Hippocampal formation (tissue), 2 donors: ENCODE measurements around the gene BRME1.

Experiments used
- DNase-seq, 2 donors: peaks; one replicate each; lab custom pipeline; 2025; lab: John Stamatoyannopoulos, UW

BRME1 gene

GRCh38 chr19:13887517-13887916 lies 18.4 kb downstream of the BRME1 start:
- DNase-seq = no peak

GRCh38 chr19:13887018-13887436 lies 18.9 kb downstream of the BRME1 start:
- no peak for DNase-seq

DNA sequence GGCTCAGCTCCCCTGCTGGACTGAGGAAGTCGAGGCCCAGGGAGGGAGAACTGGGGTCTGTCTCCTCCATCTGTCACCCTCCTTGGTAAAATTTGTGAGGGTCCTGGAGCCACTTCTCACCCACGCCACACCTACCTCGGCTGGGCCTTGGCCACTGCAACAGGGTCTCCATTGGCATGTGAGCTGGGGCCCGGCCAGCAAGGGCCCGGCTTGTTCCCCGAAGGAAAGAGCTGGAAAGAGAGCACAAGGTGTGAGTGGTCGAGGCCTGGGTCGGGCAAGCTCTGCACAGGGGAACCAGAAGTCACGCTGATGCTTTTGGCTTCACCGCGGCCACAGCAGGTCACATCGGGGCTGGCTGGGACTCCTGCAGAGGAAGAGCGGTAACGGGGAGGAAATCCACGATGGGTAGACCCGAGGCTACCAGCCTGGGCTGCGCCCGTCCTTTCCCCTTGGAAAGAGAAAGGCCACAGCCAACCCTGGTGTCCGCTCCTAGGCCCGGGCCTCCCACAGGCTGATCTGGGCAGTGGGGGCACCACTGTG lies 20.0 kb downstream of the BRME1 start:
- DNase-seq = no peak

- no peak for DNase-seq
Observed at GRCh38 chr19:13884726-13885591, 21.0 kb downstream of the BRME1 start.

- no peak for DNase-seq
Observed at GRCh38 chr19:13883516-13884064, 22.3 kb downstream of the BRME1 start.

- DNase-seq = no peak
Observed at GRCh38 chr19:13882836-13883235, 23.1 kb downstream of the BRME1 start.

DNA sequence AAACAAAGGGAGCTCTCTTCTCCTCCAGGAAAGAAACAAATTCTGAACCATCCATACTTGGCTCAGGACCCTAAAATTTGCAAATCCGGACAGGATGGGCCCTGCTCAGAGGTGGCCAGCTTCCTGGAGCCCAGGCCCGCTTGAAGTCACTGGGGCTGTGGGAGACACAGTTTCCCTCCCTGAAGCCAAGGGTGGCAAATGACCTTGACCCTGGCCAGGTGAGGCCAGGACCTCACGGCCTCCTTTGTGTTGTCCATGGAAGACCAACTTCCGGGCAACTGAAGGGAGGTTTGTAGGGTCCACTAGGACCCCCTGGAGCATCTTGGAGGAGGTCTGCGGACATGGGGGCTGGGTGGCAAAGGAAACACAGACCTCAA lies 23.5 kb downstream of the BRME1 start:
- no peak for DNase-seq

DNA sequence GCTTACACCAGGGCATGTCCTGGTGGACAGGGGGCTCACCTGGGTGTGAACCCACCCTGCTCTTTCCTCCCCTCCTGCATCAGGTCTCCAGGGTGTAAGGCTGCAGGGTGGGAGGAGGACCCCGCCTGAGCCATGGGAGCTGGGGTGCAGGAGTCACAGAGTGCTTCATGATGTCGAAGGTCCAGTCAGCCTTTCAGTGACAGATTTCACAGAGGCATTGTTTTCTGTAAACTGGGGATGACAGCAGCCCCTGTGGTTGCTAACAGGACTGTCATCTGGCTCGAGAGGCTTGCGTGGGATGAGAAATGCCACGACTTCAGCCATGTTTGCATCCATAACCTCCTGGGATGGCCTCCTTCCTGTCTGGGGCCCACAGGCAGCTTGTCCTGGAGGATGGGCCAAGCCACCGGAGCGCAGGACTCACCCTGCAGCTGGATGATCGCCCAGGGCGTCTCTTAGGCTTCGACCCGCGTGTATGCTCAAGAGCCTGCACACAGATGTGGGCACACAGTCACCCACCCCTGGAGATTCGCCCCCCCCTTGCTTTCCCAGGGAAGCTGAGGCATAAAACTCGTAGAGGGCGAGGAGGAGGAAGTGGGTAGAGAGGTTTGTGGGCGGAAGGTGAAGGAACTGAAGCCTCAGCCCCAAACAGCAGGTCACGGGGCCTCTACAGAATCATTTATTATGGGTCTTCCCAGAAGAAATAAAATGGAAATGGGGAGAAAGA lies 24.1 kb downstream of the BRME1 start:
- no peak for DNase-seq

DNA sequence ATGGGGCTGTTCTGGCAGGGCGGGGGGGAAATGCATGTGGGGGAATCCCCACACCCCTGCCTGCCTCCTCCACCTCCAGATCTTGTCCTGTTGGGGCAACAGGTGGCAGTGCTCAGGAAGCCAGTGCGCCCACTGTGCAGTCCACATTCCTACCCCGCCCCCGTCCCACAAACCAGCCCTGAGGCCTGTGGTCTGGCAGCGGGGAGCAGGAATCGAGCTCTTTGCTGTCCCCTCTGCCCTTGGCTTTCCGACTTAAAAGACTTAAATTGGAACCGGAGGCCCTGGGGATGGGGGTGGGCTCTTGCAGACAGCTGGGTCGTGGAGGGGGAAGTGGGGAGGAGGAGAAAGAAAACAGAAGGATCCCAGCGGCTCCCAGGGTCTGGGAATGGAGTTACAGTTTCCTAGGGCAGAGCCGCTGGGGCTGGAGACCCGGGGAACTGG lies 24.6 kb downstream of the BRME1 start:
- DNase-seq = no peak

GRCh38 chr19:13880059-13881043 lies 25.6 kb downstream of the BRME1 start:
- DNase-seq = peak; percentile 91 to 93

DNA sequence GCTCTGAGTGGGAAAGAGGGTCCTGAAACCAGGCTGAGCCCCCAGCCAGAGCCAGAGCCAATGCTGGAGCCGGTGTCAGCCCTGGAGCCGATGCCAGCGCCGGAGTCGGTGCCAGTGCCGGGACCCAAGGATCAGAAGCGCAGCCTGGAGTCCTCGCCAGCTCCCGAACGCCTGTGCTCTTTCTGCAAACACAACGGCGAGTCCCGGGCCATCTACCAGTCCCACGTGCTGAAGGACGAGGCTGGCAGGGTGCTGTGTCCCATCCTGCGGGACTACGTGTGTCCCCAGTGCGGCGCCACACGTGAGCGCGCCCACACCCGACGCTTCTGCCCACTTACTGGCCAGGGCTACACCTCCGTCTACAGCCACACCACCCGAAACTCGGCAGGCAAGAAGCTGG lies 28.6 kb downstream of the BRME1 start:
- DNase-seq = no peak

DNA sequence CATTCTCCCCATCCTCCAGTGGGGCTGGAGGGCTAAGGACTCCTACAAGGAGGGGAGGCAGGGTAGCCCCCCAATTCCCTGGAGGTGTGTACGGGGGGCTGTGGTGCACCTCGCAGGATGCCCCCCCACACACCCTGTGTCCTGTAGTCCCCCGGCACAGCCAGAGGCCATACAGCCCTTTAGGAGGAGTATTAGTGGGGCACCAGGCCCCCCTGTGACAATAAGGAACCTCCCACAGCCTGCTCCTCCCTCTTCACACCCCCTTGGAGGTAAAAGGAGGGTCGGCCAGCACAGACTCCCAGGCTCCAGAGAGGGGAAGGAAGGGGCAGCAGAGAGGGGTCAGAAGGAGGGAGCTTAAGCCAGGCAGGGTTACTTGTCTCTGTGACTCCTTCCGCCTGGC lies 29.1 kb downstream of the BRME1 start, which contains the start of gene NANOS3:
NANOS3 (plus strand) TSS at position 301 of the 400 bp plus-strand sequence. CDS start 115 bp downstream, outside the sequence.
- DNase-seq = no peak

DNA sequence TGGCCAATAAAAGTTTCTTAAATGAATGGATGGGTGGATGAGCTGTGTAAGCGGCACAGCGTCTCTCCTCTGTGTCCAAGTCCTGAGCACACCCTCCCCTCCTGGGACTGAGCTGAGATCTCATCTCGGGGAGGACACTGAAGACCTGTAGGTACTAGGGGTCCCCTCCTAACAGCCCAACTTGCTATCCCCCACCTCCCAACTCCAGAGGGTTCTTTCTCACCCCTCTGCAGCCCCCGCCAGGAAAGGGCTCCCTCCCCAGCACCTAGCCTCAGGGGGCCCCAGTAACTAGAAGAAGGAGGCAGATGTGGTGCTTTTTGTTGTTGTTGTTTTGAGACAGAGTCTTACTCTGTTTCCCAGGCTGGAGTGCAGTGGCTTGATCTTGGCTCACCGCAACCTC lies 30.1 kb downstream of the BRME1 start:
- DNase-seq = no peak

DNA sequence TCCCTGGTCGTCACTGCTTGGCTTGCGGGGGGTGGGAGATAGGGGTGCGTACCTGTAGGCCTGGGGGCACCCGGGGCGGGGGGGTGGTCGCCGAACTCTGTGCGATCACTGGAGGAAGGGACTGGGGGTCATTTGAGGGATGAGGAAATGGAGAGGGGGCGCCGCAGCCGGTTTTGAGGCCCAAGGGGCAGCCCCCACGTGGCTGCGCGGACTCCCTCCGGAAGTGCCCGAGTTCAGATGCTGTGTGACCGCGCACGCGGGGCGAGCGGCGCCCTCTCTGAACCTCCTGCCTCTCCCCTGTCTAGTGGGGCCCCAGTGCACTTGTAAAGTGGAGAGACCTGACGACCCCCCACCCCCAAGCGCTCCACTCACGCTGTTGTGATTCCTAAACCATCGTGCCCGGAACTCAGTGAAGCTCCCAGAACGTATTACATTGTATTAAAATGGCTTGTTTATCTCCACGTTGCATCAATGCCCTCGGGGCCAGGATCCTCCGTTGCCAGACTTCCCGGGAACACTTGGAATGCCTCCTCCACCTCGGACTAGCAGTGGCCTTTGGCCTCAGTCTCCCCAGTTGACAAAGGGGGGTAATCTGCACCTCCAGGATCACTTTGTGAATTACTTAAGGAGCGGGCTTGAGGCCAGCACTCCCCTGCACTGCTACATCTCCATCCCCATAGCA lies 31.9 kb downstream of the BRME1 start:
- DNase-seq = no peak

- DNase-seq = no peak
Observed at GRCh38 chr19:13872695-13873389, 33.1 kb downstream of the BRME1 start.

DNA sequence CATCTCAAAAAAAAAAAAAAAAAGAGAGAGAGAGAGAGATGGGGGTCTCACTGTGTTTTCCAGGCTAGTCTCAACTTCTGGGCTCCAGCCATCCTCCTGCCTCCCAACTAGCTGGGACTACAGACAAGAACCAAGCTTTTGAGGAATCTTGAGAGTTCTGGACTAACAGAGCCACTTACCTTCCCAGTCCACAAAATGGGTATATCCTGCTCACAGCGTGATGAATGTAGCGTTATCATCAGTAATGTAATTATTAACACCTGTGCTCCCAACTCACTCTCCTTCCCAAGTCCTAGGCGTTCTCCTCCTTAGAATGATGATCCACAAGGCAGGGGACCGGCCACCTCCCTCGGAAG lies 33.6 kb downstream of the BRME1 start:
- DNase-seq = no peak

DNA sequence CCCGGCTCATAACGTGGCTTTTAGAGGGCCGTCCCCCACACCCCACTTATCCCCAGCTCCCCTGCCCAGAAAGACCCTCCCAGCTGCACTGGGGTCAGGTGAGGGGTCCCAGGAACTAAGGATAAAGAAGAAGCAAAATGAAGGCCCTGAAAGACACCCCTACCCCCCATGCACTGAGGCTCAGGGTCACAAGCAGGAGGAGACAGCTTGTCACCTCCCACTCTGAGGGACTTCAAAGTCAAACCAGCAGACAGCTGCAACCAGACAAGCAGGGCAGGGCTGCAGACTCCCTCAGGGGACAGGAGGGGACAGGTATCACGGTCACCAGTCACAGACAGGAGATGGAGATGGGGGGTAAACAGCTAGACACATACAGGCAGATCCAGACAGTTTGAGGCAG lies 35.0 kb downstream of the BRME1 start:
- DNase-seq = no peak

DNA sequence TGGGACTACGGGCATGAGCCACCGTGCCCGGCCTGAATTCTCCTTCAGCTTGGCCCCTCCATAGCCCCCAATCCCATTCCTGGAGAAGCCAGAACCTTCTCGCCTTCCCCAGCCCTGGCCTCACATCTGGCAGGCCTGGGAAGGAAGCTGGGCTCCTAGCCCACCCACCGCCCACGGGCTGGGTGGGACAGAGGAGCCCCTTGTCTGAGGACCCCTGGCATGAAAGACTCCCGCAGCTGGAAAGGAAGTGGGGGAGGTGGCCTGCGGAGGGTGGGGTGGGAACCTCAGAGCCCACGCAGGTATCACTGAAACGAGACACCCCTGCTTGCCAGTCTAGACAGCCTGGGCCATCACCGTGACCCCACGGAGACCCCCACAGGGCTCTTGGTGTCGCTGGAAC lies 36.6 kb downstream of the BRME1 start:
- no peak for DNase-seq

DNA sequence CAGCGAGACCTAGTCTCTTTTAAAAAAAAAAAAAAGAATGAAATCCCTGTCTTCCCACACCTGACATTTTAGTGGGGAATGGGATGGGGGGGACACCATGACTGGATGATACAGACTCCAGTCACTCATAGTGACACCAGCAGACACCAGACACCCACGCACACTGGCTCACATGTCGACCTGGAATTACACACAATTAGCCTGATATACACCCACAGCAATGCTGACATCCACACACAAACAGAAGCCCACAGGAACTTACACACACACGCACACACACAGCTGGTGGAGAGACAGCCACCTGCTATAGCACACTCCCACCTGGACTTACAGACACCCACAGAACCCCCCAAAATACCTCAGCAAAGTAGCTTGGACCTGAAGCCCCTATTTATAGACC lies 37.3 kb downstream of the BRME1 start:
- DNase-seq = no peak

GRCh38 chr19:13866463-13867046 lies 39.4 kb downstream of the BRME1 start:
- DNase-seq = no peak
